DND-41 (cell line): ENCODE results near the gene PDZRN4.

Experiments
- CTCF ChIP-seq: IDR thresholded peaks from 2 replicates; pipeline ENCODE4 v1.5.1; 2012; ENCODE audit warnings: borderline replicate concordance, low read length, moderate library complexity, mild to moderate bottlenecking; ENCODE audit not compliant: poor library complexity, severe bottlenecking; ENCODE audit errors: extremely low read depth
- EZH2 ChIP-seq: IDR thresholded peaks from 3 replicates; pipeline ENCODE4 v1.6.1; 2012; ENCODE audit warnings: borderline replicate concordance, low read depth, mild to moderate bottlenecking, moderate library complexity, low read length, inconsistent platforms; ENCODE audit not compliant: severe bottlenecking

GRCh38 chr12:41242603-41243002 lies 54.5 kb downstream of the PDZRN4 start:
- TF ChIP-seq CTCF (no peak), EZH2 (no peak)
